ENCODE data around the gene GALNT9.

DNA sequence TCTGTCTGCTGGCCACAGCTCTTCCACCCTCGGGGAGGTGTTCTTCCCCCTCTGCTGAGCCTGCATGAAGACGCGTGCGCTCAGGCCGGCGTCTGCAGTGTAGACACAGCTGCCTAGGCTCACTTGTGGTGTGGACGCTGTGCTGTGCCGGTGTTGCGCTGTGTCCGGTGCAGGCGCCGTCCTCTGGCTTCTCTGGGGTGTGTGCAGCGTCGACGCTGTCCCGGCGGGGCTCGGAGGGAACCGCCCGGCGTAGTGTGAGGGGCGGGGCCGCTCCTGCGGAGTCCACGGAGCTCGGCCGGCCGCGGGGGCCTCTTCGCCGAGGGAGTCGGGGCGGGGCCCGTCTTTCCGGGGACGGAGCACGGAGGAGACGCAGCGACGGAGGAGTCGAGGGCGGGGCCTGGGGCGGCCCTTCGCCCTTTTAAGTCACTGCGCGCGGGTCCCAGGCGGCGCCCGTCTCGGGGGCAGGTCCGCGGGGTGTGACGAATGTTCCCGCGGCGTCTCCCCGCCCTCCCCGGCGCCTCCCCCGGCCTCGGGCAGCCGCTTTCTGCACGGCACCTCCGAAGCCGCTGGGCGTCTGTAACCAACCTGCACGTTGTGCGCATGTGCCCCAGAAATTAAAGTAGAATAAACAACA lies 139.9 kb downstream of the GALNT9 start:
- TF ChIP-seq, protein P1, sequence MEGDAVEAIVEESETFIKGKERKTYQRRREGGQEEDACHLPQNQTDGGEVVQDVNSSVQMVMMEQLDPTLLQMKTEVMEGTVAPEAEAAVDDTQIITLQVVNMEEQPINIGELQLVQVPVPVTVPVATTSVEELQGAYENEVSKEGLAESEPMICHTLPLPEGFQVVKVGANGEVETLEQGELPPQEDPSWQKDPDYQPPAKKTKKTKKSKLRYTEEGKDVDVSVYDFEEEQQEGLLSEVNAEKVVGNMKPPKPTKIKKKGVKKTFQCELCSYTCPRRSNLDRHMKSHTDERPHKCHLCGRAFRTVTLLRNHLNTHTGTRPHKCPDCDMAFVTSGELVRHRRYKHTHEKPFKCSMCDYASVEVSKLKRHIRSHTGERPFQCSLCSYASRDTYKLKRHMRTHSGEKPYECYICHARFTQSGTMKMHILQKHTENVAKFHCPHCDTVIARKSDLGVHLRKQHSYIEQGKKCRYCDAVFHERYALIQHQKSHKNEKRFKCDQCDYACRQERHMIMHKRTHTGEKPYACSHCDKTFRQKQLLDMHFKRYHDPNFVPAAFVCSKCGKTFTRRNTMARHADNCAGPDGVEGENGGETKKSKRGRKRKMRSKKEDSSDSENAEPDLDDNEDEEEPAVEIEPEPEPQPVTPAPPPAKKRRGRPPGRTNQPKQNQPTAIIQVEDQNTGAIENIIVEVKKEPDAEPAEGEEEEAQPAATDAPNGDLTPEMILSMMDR (IDR thresholded peaks at IDR 0.05 in 8 of 11, conservative IDR thresholded peaks at IDR 0.05 in 3 of 11) = peak in 5 of 11 experiments; percentile 28 to 49 (median 34)
- TF ChIP-seq POLR2AphosphoS5 (IDR thresholded peaks at IDR 0.05) (peak; percentile 76 to 84 (median 84)), POLR2A (IDR thresholded peaks at IDR 0.05) (no peak)
